Thoracic aorta (tissue), 2 donors: Measurements from ENCODE around the gene GRM8. TPM values are rescaled to one million over a fixed set of nuclear protein-coding genes. Genes with fewer than 3 reads are reported as not detected.
"Not testable (repeated sequence)": the region's sequence is repeated elsewhere in the genome, so short reads cannot be mapped to it uniquely, and the experiment has no call there.

Experiments
- ATAC-seq: fragments of 150-250 bp; one replicate; pipeline ENCODE4 v1.8.0; 2017; ENCODE audit warnings: low read depth; ENCODE audit not compliant: insufficient number of reproducible peaks, low FRiP score
- DNase-seq: peaks from one replicate; pipeline ENCODE4 v3.0.0-alpha.2; 2020; ENCODE audit warnings: low spot score
- H3K27ac ChIP-seq, 2 donors: fragments of 200-600 bp; sonication (generic); 1 replicate in 1 of 2; 2 replicates in 1 of 2; pipeline ENCODE4 v1.5.1; 2016; ENCODE audit warnings: mild to moderate bottlenecking in 2 of 2, moderate library complexity in 2 of 2
- H3K27me3 ChIP-seq: fragments of 200-600 bp; sonication (generic); replicated peaks from 2 replicates; pipeline ENCODE4 v1.6.0; 2016; ENCODE audit warnings: mild to moderate bottlenecking; ENCODE audit not compliant: insufficient read depth
- H3K36me3 ChIP-seq: fragments of 200-600 bp; sonication (generic); one replicate; pipeline ENCODE4 v1.5.1; 2016
- H3K4me1 ChIP-seq, 2 donors: fragments of 200-600 bp; sonication (generic); 1 replicate in 1 of 2; 2 replicates in 1 of 2; pipeline versions ENCODE4 v1.5.1 to v1.6.0; 2016; ENCODE audit warnings: low read depth in 2 of 2, mild to moderate bottlenecking in 1 of 2; ENCODE audit not compliant: control insufficient read depth in 1 of 2
- H3K4me3 ChIP-seq: fragments of 200-600 bp; sonication (generic); 2 replicates; pipeline ENCODE4 v1.5.1; 2016; ENCODE audit warnings: mild to moderate bottlenecking
- H3K9me3 ChIP-seq: fragments of 200-600 bp; sonication (generic); 2 replicates; pipeline ENCODE4 v1.5.1; 2016
- total RNA-seq, 2 donors: library from RNA; depleted of rRNA; stranded (reverse); fragments of >200 nt; gene quantifications; one replicate each; pipeline versions ENCODE4 v1.1.0 to v1.2.3, GENCODE V29; 2016
- TF ChIP-seq, protein P1 (sequence below): fragments of 200-600 bp; sonication (generic); IDR thresholded peaks from one replicate; pipeline ENCODE4 v1.5.1; 2019; ENCODE audit warnings: antibody characterized with exemption

GRM8 gene
- total RNA-seq, 2 donors from 2014 or later, result not detected

DNA sequence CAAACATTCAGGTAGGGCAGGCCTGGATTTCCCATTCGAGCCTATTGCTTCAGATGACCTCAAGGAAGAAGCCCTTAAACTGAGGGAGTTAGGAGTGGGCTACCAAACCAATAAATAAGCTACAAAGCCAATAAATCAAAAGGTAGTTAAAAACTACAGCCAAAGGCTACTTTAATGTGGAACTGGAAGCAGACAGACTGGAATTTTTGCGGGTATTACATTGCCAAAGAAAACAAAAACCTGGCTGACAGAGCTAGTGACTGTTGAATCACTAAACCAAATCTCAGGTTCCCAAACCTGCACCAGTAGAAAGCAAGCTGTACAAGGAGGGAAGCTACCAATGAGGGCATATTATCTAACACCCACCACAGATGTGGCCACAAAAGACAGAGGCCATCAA lies 315.6 kb downstream of the GRM8 start:
- Histone ChIP-seq H3K27ac (no peak overlapping the region), H3K36me3 (no peaks in the 10 kb centered on the region), H3K9me3 (no peaks in the 10 kb centered on the region), H3K4me1 (no peaks in the 10 kb centered on the region), H3K4me3 (no peak overlapping the region), H3K27me3 (no peaks in the 10 kb centered on the region)
- DNase-seq, result no peak
- TF ChIP-seq, protein P1, sequence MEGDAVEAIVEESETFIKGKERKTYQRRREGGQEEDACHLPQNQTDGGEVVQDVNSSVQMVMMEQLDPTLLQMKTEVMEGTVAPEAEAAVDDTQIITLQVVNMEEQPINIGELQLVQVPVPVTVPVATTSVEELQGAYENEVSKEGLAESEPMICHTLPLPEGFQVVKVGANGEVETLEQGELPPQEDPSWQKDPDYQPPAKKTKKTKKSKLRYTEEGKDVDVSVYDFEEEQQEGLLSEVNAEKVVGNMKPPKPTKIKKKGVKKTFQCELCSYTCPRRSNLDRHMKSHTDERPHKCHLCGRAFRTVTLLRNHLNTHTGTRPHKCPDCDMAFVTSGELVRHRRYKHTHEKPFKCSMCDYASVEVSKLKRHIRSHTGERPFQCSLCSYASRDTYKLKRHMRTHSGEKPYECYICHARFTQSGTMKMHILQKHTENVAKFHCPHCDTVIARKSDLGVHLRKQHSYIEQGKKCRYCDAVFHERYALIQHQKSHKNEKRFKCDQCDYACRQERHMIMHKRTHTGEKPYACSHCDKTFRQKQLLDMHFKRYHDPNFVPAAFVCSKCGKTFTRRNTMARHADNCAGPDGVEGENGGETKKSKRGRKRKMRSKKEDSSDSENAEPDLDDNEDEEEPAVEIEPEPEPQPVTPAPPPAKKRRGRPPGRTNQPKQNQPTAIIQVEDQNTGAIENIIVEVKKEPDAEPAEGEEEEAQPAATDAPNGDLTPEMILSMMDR, result no peak
- ATAC-seq, result no peak

DNA sequence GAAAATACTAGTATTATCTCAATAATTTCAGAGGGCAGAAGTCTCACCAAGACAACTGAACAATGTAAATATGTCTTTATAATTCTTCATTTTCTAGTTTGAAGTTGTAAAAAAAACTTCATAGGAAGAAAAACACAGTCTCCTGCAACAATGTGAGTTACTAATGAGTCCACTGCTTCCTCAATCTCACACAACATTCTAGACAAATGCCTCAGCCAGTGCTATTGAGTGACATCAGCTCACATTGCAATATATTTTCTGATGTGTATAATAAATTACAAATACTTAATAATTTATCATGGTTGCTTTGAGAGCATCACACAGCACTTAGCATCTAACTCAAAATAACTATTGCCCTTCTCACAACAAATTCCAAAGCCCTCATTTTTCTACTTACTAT lies 321.2 kb downstream of the GRM8 start:
- H3K4me3 ChIP-seq, result no peak overlapping the region
- TF ChIP-seq, protein P1, result no peak
- ATAC-seq (no peak), DNase-seq (no peak)
- H3K27ac ChIP-seq, result no peak overlapping the region
- H3K36me3 ChIP-seq, result no peaks in the 10 kb centered on the region
- H3K27me3 ChIP-seq, result no peaks in the 10 kb centered on the region
- no peaks in the 10 kb centered on the region for H3K9me3 ChIP-seq
- H3K4me1 ChIP-seq, result no peaks in the 10 kb centered on the region

DNA sequence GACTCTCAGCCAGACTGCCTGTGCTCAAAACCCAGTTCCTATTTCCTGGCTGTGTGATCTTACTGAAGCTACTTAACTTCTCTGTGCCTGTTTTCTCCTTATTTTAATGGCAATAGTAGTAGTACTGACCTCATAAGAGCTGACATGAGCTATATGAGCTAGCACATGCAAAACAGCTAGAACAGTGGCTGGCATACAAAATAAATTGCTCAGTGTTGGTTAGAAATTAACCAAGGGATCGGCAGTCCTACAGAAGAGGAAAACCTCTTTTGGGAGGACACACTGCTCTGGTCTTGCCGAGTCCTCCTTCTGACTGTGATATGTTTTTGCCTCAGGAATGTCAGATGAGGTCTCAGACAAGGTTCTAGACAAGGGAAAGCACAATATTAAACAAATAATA lies 322.6 kb downstream of the GRM8 start:
- no peaks in the 10 kb centered on the region for H3K27me3 ChIP-seq
- TF ChIP-seq, protein P1, result no peak
- H3K36me3 ChIP-seq, result no peaks in the 10 kb centered on the region
- ATAC-seq, result no peak
- DNase-seq, result no peak
- H3K4me1 ChIP-seq, result no peaks in the 10 kb centered on the region
- H3K27ac ChIP-seq, result no peak overlapping the region
- no peak overlapping the region for H3K4me3 ChIP-seq
- no peaks in the 10 kb centered on the region for H3K9me3 ChIP-seq

DNA sequence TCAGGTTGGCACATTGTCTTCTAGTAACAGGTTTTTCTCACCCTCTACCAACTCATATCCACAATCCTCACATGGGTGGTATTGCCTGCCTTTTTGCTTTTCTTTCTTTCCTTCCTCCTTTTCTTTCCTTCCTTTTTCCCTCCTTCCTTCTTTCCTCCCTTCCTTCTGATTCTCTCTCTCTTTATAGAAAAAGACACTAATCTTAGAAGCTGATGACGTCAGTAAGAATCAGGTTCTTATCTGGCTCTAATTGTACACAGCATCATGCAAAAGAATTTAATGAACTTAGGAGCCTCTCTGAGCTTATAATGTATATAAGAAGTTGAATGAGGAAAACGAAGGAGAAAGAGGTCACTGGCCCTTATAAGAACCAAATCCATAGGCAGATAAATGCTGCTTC lies 328.3 kb downstream of the GRM8 start:
- TF ChIP-seq, protein P1, result no peak
- Histone ChIP-seq H3K9me3 (no peaks in the 10 kb centered on the region), H3K36me3 (no peaks in the 10 kb centered on the region), H3K4me1 (no peaks in the 10 kb centered on the region), H3K27ac (no peak overlapping the region), H3K27me3 (no peaks in the 10 kb centered on the region), H3K4me3 (no peak overlapping the region)
- no peak for ATAC-seq
- no peak for DNase-seq

DNA sequence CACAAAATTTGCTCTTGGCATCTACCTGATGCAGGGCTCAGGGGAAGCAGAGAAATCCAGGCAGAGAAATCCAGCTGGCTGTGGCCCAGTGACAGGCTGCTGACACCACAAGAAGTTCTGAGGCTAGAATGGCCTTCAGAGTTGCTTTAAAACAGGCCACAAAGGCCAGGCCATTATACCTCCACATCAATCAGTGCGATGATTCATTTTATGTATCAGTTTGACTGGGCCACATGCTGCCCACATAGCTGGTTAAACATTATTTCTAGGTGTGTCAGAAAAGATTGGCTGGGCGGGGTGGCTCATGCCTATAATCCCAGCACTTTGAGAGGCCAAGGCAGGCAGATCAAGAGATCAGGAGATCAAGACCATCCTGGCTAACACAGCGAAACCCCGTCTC lies 341.1 kb downstream of the GRM8 start:
- H3K4me1 ChIP-seq, H3K9me3 ChIP-seq, H3K36me3 ChIP-seq, H3K4me3 ChIP-seq, DNase-seq, ATAC-seq, H3K27ac ChIP-seq, H3K27me3 ChIP-seq: not testable (repeated sequence)

DNA sequence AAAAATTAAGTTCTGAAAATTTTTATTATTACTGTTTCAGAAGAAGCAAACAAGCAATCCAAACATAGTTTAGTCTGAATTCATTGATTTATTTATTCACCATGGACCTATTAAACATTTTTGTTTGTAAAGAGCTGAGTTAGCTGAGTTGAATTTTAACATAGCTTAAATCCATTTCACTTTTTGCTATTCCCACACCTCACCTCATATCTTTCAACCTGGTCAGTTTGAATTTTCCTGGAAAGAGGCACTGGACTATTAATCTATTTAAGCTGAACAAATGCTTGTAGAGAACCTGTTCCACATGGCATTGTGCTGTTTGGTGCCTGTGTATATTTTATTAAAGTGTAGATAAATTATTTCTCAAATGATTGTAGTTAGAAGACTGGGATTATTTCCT lies 344.2 kb downstream of the GRM8 start:
- H3K9me3 ChIP-seq, H3K27ac ChIP-seq, H3K36me3 ChIP-seq, H3K4me3 ChIP-seq, ATAC-seq, DNase-seq, H3K27me3 ChIP-seq, H3K4me1 ChIP-seq: not testable (repeated sequence)

DNA sequence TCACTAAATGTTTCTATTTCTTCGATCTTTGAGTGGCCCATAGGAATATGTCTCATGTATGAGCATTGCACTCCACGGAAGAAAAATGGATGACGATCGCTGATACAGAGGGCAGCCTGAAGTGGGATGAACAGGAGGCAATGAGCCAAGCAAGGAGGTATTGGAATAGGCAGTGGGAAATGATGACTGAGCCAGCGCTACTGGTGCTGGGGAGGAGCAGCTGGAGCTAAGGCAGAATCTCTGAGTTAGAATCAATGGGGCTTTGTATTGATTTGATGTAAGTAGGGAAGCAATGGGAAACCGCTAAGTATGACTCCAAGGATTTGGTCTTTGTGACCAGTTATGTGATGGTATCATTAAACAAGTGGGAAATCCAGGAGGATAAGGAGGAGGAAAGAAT lies 345.1 kb downstream of the GRM8 start:
- H3K4me1 ChIP-seq, DNase-seq, ATAC-seq, H3K36me3 ChIP-seq, H3K27ac ChIP-seq, H3K27me3 ChIP-seq, H3K4me3 ChIP-seq, H3K9me3 ChIP-seq: not testable (repeated sequence)

DNA sequence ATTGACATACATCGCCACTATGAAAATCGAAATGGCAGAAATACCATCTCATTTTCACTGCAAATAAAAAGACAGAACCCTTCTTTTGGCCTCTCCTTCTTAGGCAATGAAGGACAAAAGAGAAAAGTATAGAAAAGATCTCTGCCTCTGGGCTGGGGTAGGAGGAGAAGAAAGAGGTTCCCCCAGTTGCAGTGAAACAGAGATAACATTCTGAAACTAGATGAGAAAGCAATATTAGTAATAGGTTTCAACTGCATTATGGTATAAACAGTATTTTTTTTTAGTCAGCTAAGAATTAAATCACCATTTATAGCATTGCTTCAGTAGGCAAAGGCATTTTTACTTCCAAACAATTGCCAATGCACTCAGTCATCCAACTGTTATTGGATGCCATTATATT lies 347.5 kb downstream of the GRM8 start:
- not testable (repeated sequence) for ATAC-seq, H3K27ac ChIP-seq, H3K4me1 ChIP-seq, DNase-seq, H3K9me3 ChIP-seq, H3K36me3 ChIP-seq, H3K27me3 ChIP-seq, H3K4me3 ChIP-seq

DNA sequence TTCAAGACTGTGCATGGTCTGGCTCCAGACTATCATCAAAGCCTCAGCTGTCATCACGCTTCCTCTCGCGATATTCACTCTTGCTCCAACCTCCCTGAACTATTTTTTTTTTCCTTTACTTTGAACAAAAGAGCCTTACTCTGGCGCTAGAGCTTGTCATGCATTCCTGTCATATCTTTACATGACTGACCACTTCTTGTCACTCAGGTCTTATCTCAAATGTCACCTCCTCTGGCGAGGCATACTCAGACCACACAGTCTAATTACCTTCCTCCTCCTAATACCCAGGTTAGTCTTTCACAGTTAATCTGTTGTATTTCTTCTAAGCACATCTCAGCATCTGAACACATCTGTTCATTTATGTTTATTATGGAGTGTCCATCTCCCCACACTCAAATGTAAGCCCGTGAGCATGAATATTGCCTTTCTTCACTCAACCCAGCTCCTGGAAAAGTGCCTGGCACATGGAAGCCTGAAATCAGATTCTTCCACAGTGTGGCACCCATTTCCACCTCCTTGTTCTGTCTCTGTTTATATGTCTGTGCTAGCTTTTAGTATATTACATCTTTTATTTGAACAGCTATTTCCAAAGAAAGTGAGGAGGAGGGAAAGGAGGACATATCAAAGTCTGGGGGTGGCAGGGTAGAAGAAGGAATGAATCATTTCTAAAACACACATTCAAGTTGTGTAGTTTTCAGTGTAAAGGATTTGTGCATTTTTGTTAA lies 351.5 kb downstream of the GRM8 start:
- not testable (repeated sequence) for H3K4me3 ChIP-seq, H3K27me3 ChIP-seq, H3K36me3 ChIP-seq, H3K27ac ChIP-seq, H3K4me1 ChIP-seq, H3K9me3 ChIP-seq, ATAC-seq, DNase-seq
